Smooth muscle cell (in vitro differentiated cells): ENCODE data around the gene SLITRK6. TPM values are rescaled to one million over a fixed set of nuclear protein-coding genes. Genes with fewer than 3 reads are reported as not detected.
A peak's percentile ranks its signal among the peaks of the same experiment; 100 is the strongest.
"Not testable (repeated sequence)": the region's sequence is repeated elsewhere in the genome, so short reads cannot be mapped to it uniquely, and the experiment has no call there.

Source experiments
- DNase-seq: peaks from one replicate; lab custom pipeline; 2025; ENCODE audit not compliant: unreplicated experiment; lab: John Stamatoyannopoulos, UW
- H2AFZ ChIP-seq: fragments of 200-600 bp; sonication (generic); 2 replicates; pipeline ENCODE4 v1.6.0; 2016; ENCODE audit warnings: antibody characterized with exemption, low read depth, mild to moderate bottlenecking
- H3F3A ChIP-seq: fragments of 200-600 bp; sonication (generic); 2 replicates; pipeline ENCODE4 v1.6.0; 2017; ENCODE audit warnings: antibody characterized with exemption, low read depth
- H3K27ac ChIP-seq: fragments of 200-600 bp; sonication (generic); 2 replicates; pipeline ENCODE4 v1.5.1; 2016; ENCODE audit warnings: low read depth, mild to moderate bottlenecking
- H3K27me3 ChIP-seq: fragments of 200-600 bp; sonication (generic); 2 replicates; pipeline ENCODE4 v1.6.1; 2016; ENCODE audit warnings: low read depth, mild to moderate bottlenecking
- H3K36me3 ChIP-seq: fragments of 200-600 bp; sonication (generic); 2 replicates; pipeline ENCODE4 v1.5.1; 2016; ENCODE audit warnings: low read depth
- H3K4me1 ChIP-seq: fragments of 200-600 bp; sonication (generic); 2 replicates; pipeline ENCODE4 v1.5.1; 2016; ENCODE audit warnings: low read depth
- H3K4me2 ChIP-seq: fragments of 200-600 bp; sonication (generic); 2 replicates; pipeline ENCODE4 v1.6.0; 2016; ENCODE audit warnings: mild to moderate bottlenecking
- H3K4me3 ChIP-seq: fragments of 200-600 bp; sonication (generic); 2 replicates; pipeline ENCODE4 v1.5.1; 2016; ENCODE audit warnings: mild to moderate bottlenecking
- H3K79me2 ChIP-seq: fragments of 200-600 bp; sonication (generic); 2 replicates; pipeline ENCODE4 v1.6.0; 2016; ENCODE audit warnings: low read depth, mild to moderate bottlenecking
- H3K9ac ChIP-seq: fragments of 200-600 bp; sonication (generic); 2 replicates; pipeline ENCODE4 v1.6.0; 2016; ENCODE audit warnings: low read depth
- H3K9me3 ChIP-seq: fragments of 200-600 bp; sonication (generic); replicated peaks from 2 replicates; pipeline ENCODE4 v1.5.1; 2016; ENCODE audit warnings: low read depth
- H4K20me1 ChIP-seq: fragments of 200-600 bp; sonication (generic); 2 replicates; pipeline ENCODE4 v1.6.0; 2016; ENCODE audit warnings: low read depth
- WGBS: methylation state at CpG from one replicate; pipeline ENCODE4 v1.1.7; 2016; ENCODE audit warnings: low lambda C conversion rate; 5-methylcytosine and 5-hydroxymethylcytosine counted together
- polyA plus RNA-seq: library from polyadenylated mRNA; unstranded; fragments of >200 nt; fragmentation: Nextera tagmentation; extraction: Ambion mirVana; gene quantifications from 2 replicates; pipeline ENCODE4 v1.2.1, GENCODE V29; 2016
- total RNA-seq: library from RNA; depleted of rRNA; stranded (reverse); fragments of >200 nt; gene quantifications from 2 replicates; pipeline ENCODE4 v1.2.3, GENCODE V29; 2014
- TF ChIP-seq, protein P1 (sequence below): fragments of 200-600 bp; sonication (generic); IDR thresholded peaks from 2 replicates; pipeline ENCODE4 v1.5.1; 2017; ENCODE audit warnings: borderline replicate concordance, mild to moderate bottlenecking, antibody characterized with exemption; ENCODE audit not compliant: insufficient read depth, poor library complexity, severe bottlenecking

SLITRK6 gene
- total and polyA plus RNA-seq, 2 experiments from 2014 or later: 8.7 to 115 TPM

DNA sequence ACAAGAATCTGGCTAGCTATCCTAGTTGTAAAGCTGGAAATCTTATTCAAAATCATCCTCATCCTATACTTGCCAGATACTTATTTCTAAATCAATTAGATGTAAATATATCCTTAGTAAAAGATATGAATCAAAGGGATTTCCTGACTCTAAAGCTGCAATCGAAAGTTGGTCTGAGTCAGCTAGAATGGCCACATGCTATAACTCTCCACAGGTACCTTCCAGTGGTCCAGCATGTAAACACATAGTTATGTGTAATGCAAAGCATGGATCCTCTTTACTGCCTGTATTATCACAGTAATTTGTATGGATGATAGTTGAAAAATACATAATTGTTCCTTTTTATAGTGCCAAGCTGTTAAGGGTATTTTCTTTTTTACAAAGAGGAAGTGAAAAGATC lies 27.4 kb downstream of the SLITRK6 start:
- TF ChIP-seq, protein P1, sequence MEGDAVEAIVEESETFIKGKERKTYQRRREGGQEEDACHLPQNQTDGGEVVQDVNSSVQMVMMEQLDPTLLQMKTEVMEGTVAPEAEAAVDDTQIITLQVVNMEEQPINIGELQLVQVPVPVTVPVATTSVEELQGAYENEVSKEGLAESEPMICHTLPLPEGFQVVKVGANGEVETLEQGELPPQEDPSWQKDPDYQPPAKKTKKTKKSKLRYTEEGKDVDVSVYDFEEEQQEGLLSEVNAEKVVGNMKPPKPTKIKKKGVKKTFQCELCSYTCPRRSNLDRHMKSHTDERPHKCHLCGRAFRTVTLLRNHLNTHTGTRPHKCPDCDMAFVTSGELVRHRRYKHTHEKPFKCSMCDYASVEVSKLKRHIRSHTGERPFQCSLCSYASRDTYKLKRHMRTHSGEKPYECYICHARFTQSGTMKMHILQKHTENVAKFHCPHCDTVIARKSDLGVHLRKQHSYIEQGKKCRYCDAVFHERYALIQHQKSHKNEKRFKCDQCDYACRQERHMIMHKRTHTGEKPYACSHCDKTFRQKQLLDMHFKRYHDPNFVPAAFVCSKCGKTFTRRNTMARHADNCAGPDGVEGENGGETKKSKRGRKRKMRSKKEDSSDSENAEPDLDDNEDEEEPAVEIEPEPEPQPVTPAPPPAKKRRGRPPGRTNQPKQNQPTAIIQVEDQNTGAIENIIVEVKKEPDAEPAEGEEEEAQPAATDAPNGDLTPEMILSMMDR: no peak
- H2AFZ ChIP-seq: no peak overlapping the region

DNA sequence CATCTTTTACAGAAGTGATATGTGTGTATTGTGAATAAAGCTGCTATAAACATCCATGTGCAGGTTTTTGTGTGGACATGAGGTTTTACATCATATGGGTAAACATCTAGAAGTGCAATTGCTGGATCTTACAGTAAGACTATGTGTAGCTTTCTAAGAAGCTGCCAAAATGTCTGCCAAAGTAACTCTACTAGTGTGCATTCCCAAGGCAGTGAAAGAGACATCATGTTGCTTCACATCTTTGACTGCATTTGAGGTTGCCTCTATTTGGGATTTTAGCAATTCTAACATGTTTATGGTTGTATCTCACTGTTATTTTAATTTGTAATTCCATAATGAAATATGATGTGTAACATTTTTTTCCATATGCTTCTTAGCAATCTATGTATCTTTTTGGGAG lies 30.3 kb downstream of the SLITRK6 start:
- TF ChIP-seq, protein P1: no peak
- H2AFZ ChIP-seq: no peak overlapping the region
- no peaks in the 10 kb centered on the region for H3F3A ChIP-seq
- H3K4me2 ChIP-seq: no peak overlapping the region
- no peaks in the 10 kb centered on the region for H3K79me2 ChIP-seq
- H3K27ac ChIP-seq: no peak overlapping the region
- no peak for DNase-seq
- no peaks in the 10 kb centered on the region for H3K4me1 ChIP-seq
- no peak overlapping the region for H3K9ac ChIP-seq
- H3K9me3 ChIP-seq: no peaks in the 10 kb centered on the region
- no peak overlapping the region for H3K4me3 ChIP-seq
- H4K20me1 ChIP-seq: no peaks in the 10 kb centered on the region
- H3K36me3 ChIP-seq: no peaks in the 10 kb centered on the region
- H3K27me3 ChIP-seq: no peaks in the 10 kb centered on the region

More for the DNA sequence above, 27.4 kb downstream of the SLITRK6 start:
- WGBS: 74% methylated on average over 1 of the region's 1 CpG
- Histone ChIP-seq H3K27me3 (no peaks in the 10 kb centered on the region), H3K4me1 (no peaks in the 10 kb centered on the region), H3K4me2 (no peak overlapping the region), H3K36me3 (no peaks in the 10 kb centered on the region), H3K9me3 (no peaks in the 10 kb centered on the region), H4K20me1 (no peaks in the 10 kb centered on the region), H3K79me2 (no peaks in the 10 kb centered on the region), H3K4me3 (no peak overlapping the region), H3K9ac (no peak overlapping the region), H3K27ac (peak overlapping the region; percentile 8), H3F3A (no peaks in the 10 kb centered on the region)
- no peak for DNase-seq

DNA sequence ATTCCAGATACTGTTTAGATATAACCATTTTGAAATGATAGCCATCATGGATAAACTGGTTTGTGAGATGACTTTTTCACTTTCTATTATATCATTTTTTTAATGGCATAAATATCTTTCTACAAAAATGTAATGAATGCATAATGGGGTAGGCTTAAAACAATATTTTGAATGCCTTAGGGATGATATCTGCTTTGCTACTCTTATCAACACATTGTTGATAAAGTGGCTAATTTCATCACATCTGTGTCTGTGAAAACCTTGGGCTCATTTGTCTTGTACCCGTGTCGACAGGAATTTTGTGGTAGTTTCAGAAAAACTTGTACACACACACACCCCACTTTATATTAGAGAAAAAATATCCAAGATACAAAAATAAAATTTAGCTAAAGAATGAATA lies 44.1 kb downstream of the SLITRK6 start:
- Histone ChIP-seq H3K4me1 (no peaks in the 10 kb centered on the region), H3K9ac (no peak overlapping the region), H3K4me3 (no peak overlapping the region), H3K27ac (no peak overlapping the region), H3K9me3 (no peaks in the 10 kb centered on the region), H3K36me3 (no peaks in the 10 kb centered on the region), H3K27me3 (no peaks in the 10 kb centered on the region), H3K4me2 (no peak overlapping the region), H2AFZ (no peak overlapping the region), H3K79me2 (no peaks in the 10 kb centered on the region), H4K20me1 (no peaks in the 10 kb centered on the region), H3F3A (no peaks in the 10 kb centered on the region)
- TF ChIP-seq, protein P1: no peak
- WGBS: 90% methylated on average over 2 of the region's 2 CpGs
- no peak for DNase-seq

DNA sequence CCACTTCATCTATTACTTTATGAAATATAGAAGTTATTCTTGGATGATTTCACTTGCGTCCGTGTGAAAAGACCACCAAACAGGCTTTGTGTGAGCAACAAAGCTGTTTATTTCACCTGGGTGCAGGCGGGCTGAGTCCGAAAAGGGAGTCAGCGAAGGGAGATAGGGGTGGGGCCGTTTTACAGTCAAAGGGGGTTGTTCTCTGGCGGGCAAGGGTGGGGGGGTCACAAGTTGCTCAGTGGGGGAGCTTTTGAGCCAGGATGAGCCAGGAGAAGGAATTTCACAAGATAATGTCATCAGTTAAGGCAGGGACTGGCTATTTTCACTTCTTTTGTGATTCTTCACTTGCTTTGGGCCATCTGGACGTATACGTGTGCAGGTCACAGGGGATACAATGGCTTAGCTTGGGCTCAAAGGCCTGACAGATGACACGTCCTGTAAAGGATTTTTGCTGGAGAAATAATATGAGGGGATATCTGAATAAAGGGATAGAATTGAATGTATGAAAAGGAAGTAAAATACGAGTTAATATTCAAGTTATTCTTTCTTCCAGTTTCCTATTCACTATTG lies 55.9 kb downstream of the SLITRK6 start:
- not testable (repeated sequence) for H3K4me2 ChIP-seq, H3K9me3 ChIP-seq, H3F3A ChIP-seq, H4K20me1 ChIP-seq, DNase-seq, H3K27me3 ChIP-seq, H3K79me2 ChIP-seq, H3K9ac ChIP-seq, H3K36me3 ChIP-seq, H3K4me1 ChIP-seq, H3K4me3 ChIP-seq, H3K27ac ChIP-seq
- peak overlapping the region; percentile 67 for H2AFZ ChIP-seq
- 60% methylated on average over 11 of the region's 11 CpGs for WGBS
